ENCODE data around the gene TAGLN. TPM values are rescaled to one million over a fixed set of nuclear protein-coding genes. Genes with fewer than 3 reads are reported as not detected.

Gene TAGLN
- total RNA-seq, 2 donors from 2014 or later = 8.7 to 9.6 TPM

Other genes with a start within 250 kb of the TAGLN start
- gene SIK3, start 100.9 kb upstream of the TAGLN start, total RNA-seq = 10 to 100 TPM; 82.7 to 87.5 TPM
- gene PAFAH1B2, start 55.1 kb upstream of the TAGLN start, total RNA-seq = 10 to 100 TPM; 31.1 to 43.4 TPM
- 100 to 1,000 TPM; 106 to 118 TPM for gene SIDT2, start 20.6 kb upstream of the TAGLN start, total RNA-seq
- gene PCSK7, start 32.7 kb downstream of the TAGLN start, total RNA-seq = 100 to 1,000 TPM; 312 to 355 TPM
- 10 to 100 TPM; 20.1 to 24.4 TPM for gene RNF214, start 33.3 kb downstream of the TAGLN start, total RNA-seq
- 1 to 10 TPM; 4.3 to 4.5 TPM for gene BACE1-AS, start 92.0 kb downstream of the TAGLN start, total RNA-seq
- 1 to 10 TPM; 2.0 to 3.5 TPM for gene BACE1, start 116.9 kb downstream of the TAGLN start, total RNA-seq
- 10 to 100 TPM; 46.7 to 52.6 TPM for gene CEP164, start 128.5 kb downstream of the TAGLN start, total RNA-seq